Measurements from ENCODE around the gene CDH11. TPM values are rescaled to one million over a fixed set of nuclear protein-coding genes. Genes with fewer than 3 reads are reported as not detected.

The CDH11 gene
- total RNA-seq, 8 experiments from 2014 or later = 14.9 to 567 (median 49.1) TPM

GRCh38 chr16:65123396-65124211 lies 1.7 kb upstream of the CDH11 start:
- Histone ChIP-seq H3K4me1 (replicated peaks in 1 of 2) (peaks cover 3 to 5% of the 10 kb centered on the region in 2 donors), H3K4me3 (peak overlapping the region; percentile 47 to 72 (median 62)), H3K27ac (no peak overlapping the region)
- peak in 5 of 8 experiments; percentile 1 to 9 (median 4) for ATAC-seq (replicated peaks in 6 of 8)
- WGBS, 10 experiments = 0 to 70% (median 12%) methylated on average over 2 to 24 of the region's 51 CpGs; no CpG with 5 or more reads in 2 of the 10 experiments
- in situ Hi-C loops (cut with MboI; ENCODE audit: low pct_unique_long_range_greater_than_20kb in 2 of 9, low sequenced_read_pairs in 9 of 9, unreplicated experiment in 9 of 9) = loop anchor here in 5 of 9 experiments (25.0 kb wide), 3 partner anchors 236 to 1661 kb away; no protein-coding TSS in a partner anchor

- Histone ChIP-seq H3K27ac (no peak overlapping the region), H3K4me1 (replicated peaks in 1 of 2) (peaks cover 3 to 5% of the 10 kb centered on the region in 2 donors), H3K4me3 (peak overlapping the region; percentile 47 to 72 (median 62))
- peak; percentile 11 to 35 (median 24) for ATAC-seq (replicated peaks in 6 of 8)
- WGBS, 10 experiments = 0 to 22% (median 0%) methylated on average over 4 to 11 of the region's 48 CpGs; no CpG with 5 or more reads in 7 of the 10 experiments
- in situ Hi-C loops (cut with MboI; ENCODE audit: low pct_unique_long_range_greater_than_20kb in 2 of 9, low sequenced_read_pairs in 9 of 9, unreplicated experiment in 9 of 9) = loop anchor here in 5 of 9 experiments (25.0 kb wide), 3 partner anchors 236 to 1661 kb away; no protein-coding TSS in a partner anchor
Observed at GRCh38 chr16:65122724-65123395, 997 bp upstream of the CDH11 start.

- peak in 7 of 8 experiments; percentile 1 to 43 (median 25) for ATAC-seq (replicated peaks in 6 of 8)
- in situ Hi-C loops (cut with MboI; ENCODE audit: low pct_unique_long_range_greater_than_20kb in 2 of 9, low sequenced_read_pairs in 9 of 9, unreplicated experiment in 9 of 9) = loop anchor here in 5 of 9 experiments (25.0 kb wide), 3 partner anchors 234 to 1659 kb away; no protein-coding TSS in a partner anchor
- Histone ChIP-seq H3K27ac (peak overlapping the region in 1 of 2 donors; percentile 16), H3K4me3 (peak overlapping the region; percentile 47 to 72 (median 62)), H3K4me1 (replicated peaks in 1 of 2) (peaks cover 10 to 15% of the 10 kb centered on the region in 2 donors)
- WGBS, 10 experiments = 0 to 1% (median 0%) methylated on average over 1 to 28 of the region's 68 CpGs; no CpG with 5 or more reads in 5 of the 10 experiments
Observed at GRCh38 chr16:65120831-65121721, 787 bp downstream of the CDH11 start.

- 0 to 33% (median 7%) methylated on average over 1 to 10 of the region's 18 CpGs; no CpG with 5 or more reads in 3 of the 10 experiments for WGBS, 10 experiments
- H3K4me3 ChIP-seq = peak overlapping the region; percentile 47 to 72 (median 62)
- peak overlapping the region in 1 of 2 donors; percentile 16 for H3K27ac ChIP-seq
- ATAC-seq (replicated peaks in 6 of 8) = no peak
- in situ Hi-C loops (cut with MboI; ENCODE audit: low pct_unique_long_range_greater_than_20kb in 2 of 9, low sequenced_read_pairs in 9 of 9, unreplicated experiment in 9 of 9) = loop anchor here in 5 of 9 experiments (25.0 kb wide), 3 partner anchors 233 to 1658 kb away; no protein-coding TSS in a partner anchor
- peaks cover 10 to 15% of the 10 kb centered on the region in 2 donors for H3K4me1 ChIP-seq (replicated peaks in 1 of 2)
Observed at GRCh38 chr16:65120461-65120830, 1.4 kb downstream of the CDH11 start.

- Histone ChIP-seq H3K4me1 (replicated peaks in 1 of 2) (peaks cover 10 to 15% of the 10 kb centered on the region in 2 donors), H3K4me3 (peak overlapping the region; percentile 47 to 72 (median 62)), H3K27ac (no peak overlapping the region)
- ATAC-seq (replicated peaks in 6 of 8) = no peak
- in situ Hi-C loops (cut with MboI; ENCODE audit: low pct_unique_long_range_greater_than_20kb in 2 of 9, low sequenced_read_pairs in 9 of 9, unreplicated experiment in 9 of 9) = loop anchor here in 5 of 9 experiments (25.0 kb wide), 3 partner anchors 233 to 1658 kb away; no protein-coding TSS in a partner anchor
- 0 to 23% (median 14%) methylated on average over 1 to 9 of the region's 11 CpGs; no CpG with 5 or more reads in 1 of the 10 experiments for WGBS, 10 experiments
Observed at GRCh38 chr16:65119901-65120401, 1.9 kb downstream of the CDH11 start.

GRCh38 chr16:65119435-65119834 lies 2.4 kb downstream of the CDH11 start:
- in situ Hi-C loops (cut with MboI; ENCODE audit: low pct_unique_long_range_greater_than_20kb in 2 of 9, low sequenced_read_pairs in 9 of 9, unreplicated experiment in 9 of 9) = loop anchor here in 5 of 9 experiments (25.0 kb wide), 3 partner anchors 232 to 1657 kb away; no protein-coding TSS in a partner anchor
- H3K27ac ChIP-seq = no peak overlapping the region
- WGBS, 10 experiments = 0 to 96% (median 60%) methylated on average over 1 to 2 of the region's 2 CpGs; no CpG with 5 or more reads in 3 of the 10 experiments
- H3K4me1 ChIP-seq (replicated peaks in 1 of 2) = peaks cover 10 to 15% of the 10 kb centered on the region in 2 donors
- no peak for ATAC-seq (replicated peaks in 6 of 8)
- H3K4me3 ChIP-seq = peak overlapping the region in 4 of 5 donors; percentile 59 to 72 (median 64)

GRCh38 chr16:65118871-65119270 lies 3.0 kb downstream of the CDH11 start:
- in situ Hi-C loops (cut with MboI; ENCODE audit: low pct_unique_long_range_greater_than_20kb in 2 of 9, low sequenced_read_pairs in 9 of 9, unreplicated experiment in 9 of 9) = loop anchor here in 5 of 9 experiments (25.0 kb wide), 3 partner anchors 232 to 1657 kb away; no protein-coding TSS in a partner anchor

GRCh38 chr16:65117811-65118448 lies 3.9 kb downstream of the CDH11 start:
- 0 to 17% (median 6%) methylated on average over 2 to 8 of the region's 8 CpGs; no CpG with 5 or more reads in 1 of the 10 experiments for WGBS, 10 experiments
- Histone ChIP-seq H3K27ac (no peak overlapping the region), H3K4me1 (replicated peaks in 1 of 2) (peaks cover 8 to 15% of the 10 kb centered on the region in 2 donors), H3K4me3 (peak overlapping the region in 1 of 5 donors; percentile 1)
- in situ Hi-C loops (cut with MboI; ENCODE audit: low pct_unique_long_range_greater_than_20kb in 2 of 9, low sequenced_read_pairs in 9 of 9, unreplicated experiment in 9 of 9) = loop anchor here in 5 of 9 experiments (25.0 kb wide), 3 partner anchors 231 to 1656 kb away; no protein-coding TSS in a partner anchor
- peak; percentile 3 to 60 (median 51) for ATAC-seq (replicated peaks in 6 of 8)

More at GRCh38 chr16:65118871-65119270, 3.0 kb downstream of the CDH11 start:
- peak overlapping the region in 2 of 5 donors; percentile 59 to 62 for H3K4me3 ChIP-seq
- WGBS, 10 experiments = 11 to 83% (median 51%) methylated on average over 1 to 5 of the region's 5 CpGs; no CpG with 5 or more reads in 2 of the 10 experiments
- no peak overlapping the region for H3K27ac ChIP-seq
- ATAC-seq (replicated peaks in 6 of 8) = no peak
- H3K4me1 ChIP-seq (replicated peaks in 1 of 2) = peaks cover 9 to 15% of the 10 kb centered on the region in 2 donors

- peak in 2 of 8 experiments; percentile 10 to 20 for ATAC-seq (replicated peaks in 6 of 8)
Observed at GRCh38 chr16:65116818-65117430, 4.9 kb downstream of the CDH11 start.

GRCh38 chr16:65116216-65116615 lies 5.6 kb downstream of the CDH11 start:
- Histone ChIP-seq H3K4me3 (no peak overlapping the region), H3K27ac (no peak overlapping the region), H3K4me1 (replicated peaks in 1 of 2) (peaks cover 8 to 15% of the 10 kb centered on the region in 2 donors)
- ATAC-seq (replicated peaks in 6 of 8) = no peak
- WGBS, 10 experiments = 42 to 100% (median 84%) methylated on average over 1 to 4 of the region's 4 CpGs; no CpG with 5 or more reads in 4 of the 10 experiments
- in situ Hi-C loops (cut with MboI; ENCODE audit: low pct_unique_long_range_greater_than_20kb in 2 of 9, low sequenced_read_pairs in 9 of 9, unreplicated experiment in 9 of 9) = loop anchor here in 5 of 9 experiments (25.0 kb wide), 3 partner anchors 229 to 1654 kb away; no protein-coding TSS in a partner anchor

More at GRCh38 chr16:65116818-65117430, 4.9 kb downstream of the CDH11 start:
- Histone ChIP-seq H3K4me3 (no peak overlapping the region), H3K27ac (no peak overlapping the region), H3K4me1 (replicated peaks in 1 of 2) (peaks cover 8 to 15% of the 10 kb centered on the region in 2 donors)
- in situ Hi-C loops (cut with MboI; ENCODE audit: low pct_unique_long_range_greater_than_20kb in 2 of 9, low sequenced_read_pairs in 9 of 9, unreplicated experiment in 9 of 9) = loop anchor here in 5 of 9 experiments (25.0 kb wide), 3 partner anchors 230 to 1655 kb away; no protein-coding TSS in a partner anchor
- WGBS, 10 experiments = 0 to 100% (median 58%) methylated on average over 1 to 5 of the region's 5 CpGs

Measured in motor neuron (in vitro differentiated cells).